GM04504 (cell line): ENCODE results near the gene C9orf57.
"Not testable (repeated sequence)": the region's sequence is repeated elsewhere in the genome, so short reads cannot be mapped to it uniquely, and the experiment has no call there.

Experiments used
- DNase-seq: peaks from one replicate; pipeline ENCODE4 v3.0.0-alpha.2; 2012; ENCODE audit warnings: low read depth

Gene C9orf57

GRCh38 chr9:72060513-72060912 lies at the start of gene C9orf57:
Gene C9orf57 (minus strand): TSS chr9:72060613. CDS start chr9:72059331, 1,282 bp downstream.
- DNase-seq: no peak

DNA sequence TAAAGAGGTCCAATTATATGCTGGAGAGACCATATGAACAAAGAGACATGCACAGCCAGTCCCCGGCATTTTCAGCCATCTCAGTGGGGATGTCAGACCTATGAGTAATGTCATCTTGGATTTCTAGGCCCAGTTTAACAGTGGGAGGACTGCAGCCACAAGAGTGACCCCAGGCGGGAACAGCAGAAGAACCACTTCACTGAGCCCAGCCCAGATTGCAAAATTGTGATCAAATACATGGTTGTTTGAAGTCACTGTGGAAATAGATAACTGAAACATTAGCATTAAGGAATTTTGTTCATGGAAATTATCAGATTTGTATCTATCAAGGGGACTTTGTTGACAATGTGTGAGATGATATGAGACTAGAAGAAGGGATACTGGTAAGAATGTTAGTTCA lies 42.1 kb upstream of the C9orf57 start:
- DNase-seq: no peak

DNA sequence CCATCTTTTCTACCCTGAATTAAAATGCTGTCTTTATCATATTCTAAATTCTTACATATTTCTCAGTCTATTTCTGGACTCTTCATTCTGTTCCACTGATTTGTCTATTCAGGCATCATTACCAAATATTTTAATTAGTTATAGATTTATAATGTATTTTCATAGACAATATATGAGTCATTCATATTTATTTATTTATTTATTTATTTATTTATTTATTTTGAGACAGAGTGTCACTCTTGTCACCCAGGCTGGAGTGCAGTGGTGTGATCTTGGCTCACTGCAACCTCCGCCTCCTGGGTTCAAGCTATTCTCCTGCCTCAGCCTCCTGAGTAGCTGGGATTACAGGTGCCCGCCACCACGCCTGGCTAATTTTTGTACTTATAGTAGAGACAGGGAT lies 35.1 kb upstream of the C9orf57 start:
- DNase-seq: not testable (repeated sequence)

DNA sequence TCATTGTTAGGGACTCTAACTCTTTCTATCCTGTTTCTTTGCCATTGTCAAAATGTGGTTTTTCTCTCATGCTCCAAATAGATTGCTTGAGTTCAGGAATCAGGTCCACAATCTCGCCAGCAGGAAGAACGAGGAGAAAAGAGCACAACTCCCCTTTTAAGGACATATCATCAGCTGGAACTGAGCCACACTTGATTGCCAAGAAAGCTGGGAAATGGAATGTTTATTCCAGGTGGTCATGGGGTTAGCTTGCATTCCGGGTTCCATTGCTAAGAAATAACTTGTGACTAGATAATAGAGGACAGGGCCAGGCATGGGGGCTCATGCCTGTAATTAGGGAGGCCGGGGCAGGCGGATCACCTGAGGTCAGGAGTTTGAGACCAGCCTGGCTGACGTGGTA lies 32.4 kb upstream of the C9orf57 start:
- no peak for DNase-seq

GRCh38 chr9:72089451-72090130 lies 29.2 kb upstream of the C9orf57 start:
- DNase-seq: no peak

GRCh38 chr9:72082536-72082935 lies 22.1 kb upstream of the C9orf57 start:
- DNase-seq: no peak

- DNase-seq: not testable (repeated sequence)
These were observed 14.3 kb upstream of the C9orf57 start for GRCh38 chr9:72074666-72075065.

DNA sequence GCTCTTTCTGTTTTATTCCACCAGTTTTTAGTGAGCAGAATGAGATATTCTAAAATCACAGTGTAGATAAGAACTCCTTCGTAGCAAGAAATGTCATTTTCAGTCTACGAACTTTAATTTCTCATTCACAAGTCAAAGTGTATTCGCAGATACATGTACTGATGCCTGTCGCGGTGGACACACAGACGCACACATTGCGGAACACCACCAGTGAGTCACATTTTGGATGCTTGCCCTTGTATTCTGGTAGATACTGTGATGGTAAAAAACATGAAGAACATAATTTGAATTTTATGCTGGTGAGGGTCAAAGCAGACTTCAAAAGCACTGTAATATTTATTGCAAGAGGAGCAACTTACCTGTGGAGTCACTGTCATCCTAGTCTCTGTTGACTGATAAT lies 4.7 kb upstream of the C9orf57 start:
- DNase-seq: no peak

GRCh38 chr9:72052122-72052521 lies 8.3 kb downstream of the C9orf57 start:
- no peak for DNase-seq

GRCh38 chr9:72048850-72049249 lies 11.6 kb downstream of the C9orf57 start:
- no peak for DNase-seq

GRCh38 chr9:72046630-72047456 lies 13.6 kb downstream of the C9orf57 start:
- DNase-seq: no peak

DNA sequence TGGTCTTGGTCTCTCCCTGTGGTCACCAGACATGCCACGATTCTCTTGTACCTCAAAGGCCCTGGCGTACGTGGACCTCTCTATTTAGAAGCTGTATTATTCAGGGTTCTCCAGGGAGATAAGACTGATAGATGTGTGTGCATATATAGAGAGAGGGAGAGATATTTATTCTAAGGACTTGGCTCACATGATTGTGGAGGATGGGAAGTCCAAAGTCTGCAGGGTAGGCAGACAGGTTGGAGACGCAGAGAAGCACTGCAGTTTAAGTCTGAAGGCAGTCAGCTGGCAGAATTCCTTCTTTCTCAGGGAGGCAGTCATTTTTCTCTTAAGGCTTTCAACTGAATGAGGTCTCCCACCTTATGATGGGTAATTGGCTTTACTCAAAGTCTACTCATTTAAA lies 16.3 kb downstream of the C9orf57 start:
- no peak for DNase-seq

DNA sequence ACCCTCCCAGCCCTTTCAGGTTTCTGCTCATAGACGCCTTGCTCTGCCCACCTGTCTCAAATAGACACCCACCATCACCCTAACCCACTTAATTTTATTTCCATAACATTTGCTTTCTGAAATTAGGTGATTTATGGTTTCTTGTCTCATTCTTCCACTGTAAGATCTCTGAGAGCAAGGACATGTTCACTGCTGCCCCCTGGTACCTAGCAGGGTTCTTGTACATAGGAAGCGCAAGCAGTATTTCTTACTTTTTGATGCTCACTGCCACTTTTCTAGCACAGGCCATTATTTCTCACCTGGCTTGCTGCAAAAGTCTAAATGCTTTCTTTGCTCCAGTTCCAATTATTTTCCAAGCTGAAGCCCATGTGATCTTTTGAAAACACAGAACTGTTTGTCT lies 16.8 kb downstream of the C9orf57 start:
- DNase-seq: no peak

GRCh38 chr9:72042928-72043327 lies 17.5 kb downstream of the C9orf57 start:
- no peak for DNase-seq

DNA sequence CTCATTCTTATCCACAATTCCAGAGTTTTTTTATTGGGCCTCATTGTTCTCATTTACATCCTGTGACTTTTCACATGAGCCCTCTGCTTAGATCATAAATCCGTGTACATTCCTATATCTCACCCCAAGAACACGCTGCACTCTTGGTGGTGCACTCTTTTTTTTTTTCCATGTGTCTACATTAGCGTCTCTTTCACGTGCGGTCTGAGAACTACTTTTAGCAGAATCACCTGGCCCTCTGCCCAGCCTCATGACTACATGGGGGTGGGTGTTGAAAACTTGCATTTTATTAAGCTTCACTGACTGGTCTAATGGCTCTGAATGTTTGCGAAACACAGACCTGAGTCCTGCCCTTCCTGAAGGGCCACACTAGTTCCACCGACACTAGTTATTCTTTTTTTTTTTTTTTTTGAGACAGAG lies 18.6 kb downstream of the C9orf57 start:
- peak; percentile 69 for DNase-seq

DNA sequence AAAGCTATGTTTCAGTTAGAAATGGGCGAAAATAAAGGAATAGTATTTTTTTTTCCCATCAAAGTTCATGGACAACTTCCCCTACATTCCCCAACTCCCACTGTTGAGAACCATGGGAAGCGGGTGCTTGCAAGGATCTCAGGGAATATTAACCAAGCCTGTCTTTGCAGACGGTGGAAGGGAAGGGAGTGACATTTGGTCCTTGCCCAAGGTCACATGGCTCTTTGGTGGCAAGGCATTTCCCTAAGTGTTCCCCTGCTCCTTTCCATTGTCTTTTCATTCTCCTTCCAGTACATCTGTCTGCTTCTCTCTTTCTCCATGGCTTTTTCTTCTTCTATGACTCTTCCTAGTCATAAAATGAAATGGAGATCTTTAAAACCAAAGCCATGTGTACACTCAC lies 19.0 kb downstream of the C9orf57 start:
- DNase-seq: no peak

DNA sequence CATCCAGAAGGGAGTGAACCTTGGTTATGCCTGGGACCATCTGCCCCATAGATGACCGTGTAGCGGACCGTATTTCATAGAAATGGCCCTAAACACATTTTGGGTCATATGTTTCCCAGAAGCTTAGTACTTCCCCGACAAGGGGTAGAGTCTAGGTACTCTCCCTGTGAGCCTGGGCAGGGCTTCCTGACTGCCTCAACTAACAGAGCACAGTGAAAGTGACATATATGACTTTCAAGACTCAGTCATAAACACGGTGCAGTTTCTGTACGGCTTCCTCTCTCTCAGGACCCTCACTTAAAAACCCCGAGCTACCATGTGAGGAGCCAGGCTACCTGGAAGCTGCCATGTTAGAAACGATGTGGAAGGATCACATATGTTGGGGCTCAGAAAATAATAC lies 20.9 kb downstream of the C9orf57 start:
- DNase-seq: no peak

DNA sequence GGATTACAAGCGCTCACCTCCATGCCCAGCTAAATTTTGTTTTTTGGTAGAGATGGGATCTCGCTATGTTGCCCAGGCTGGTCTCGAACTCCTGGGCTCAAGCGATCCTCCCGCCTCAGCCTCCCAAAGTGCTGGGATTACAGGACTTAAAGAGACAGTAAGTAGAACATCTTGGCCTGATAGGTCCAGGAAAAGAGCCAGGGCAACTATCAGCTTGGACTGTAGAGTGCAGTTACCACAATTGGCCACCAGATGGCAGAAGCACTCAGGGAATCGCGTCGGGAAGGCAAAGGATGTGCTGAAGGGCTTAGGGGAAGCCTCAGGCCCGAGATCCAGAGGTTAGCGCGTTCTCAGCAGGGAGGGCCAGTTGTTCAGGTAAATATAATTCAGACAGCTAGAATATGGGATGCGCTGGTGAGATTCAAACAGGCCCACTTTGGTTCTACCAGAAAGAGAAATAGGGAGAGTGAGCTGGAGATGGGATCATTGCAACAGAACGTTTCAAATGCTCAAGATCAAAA lies 21.5 kb downstream of the C9orf57 start:
- DNase-seq: peak; percentile 60

DNA sequence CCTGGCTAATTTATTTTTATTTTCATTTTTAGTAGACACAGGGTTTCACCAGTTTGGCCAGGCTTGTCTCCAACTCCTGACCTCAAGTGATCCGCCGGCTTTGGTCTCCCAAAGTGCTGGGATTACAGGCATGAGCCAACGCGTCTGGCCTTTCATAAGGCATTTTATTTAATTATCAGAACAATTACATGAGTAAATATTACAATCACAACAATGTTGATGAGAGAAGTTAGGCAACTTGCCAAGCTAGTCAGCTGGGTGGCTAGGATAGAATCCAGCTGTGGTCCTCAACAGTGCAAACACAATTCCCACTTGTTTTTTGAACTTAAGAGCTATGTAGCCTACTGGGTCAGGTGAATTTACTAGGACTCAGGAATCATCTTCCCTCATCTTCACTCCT lies 22.0 kb downstream of the C9orf57 start:
- no peak for DNase-seq

GRCh38 chr9:72037571-72037970 lies 22.8 kb downstream of the C9orf57 start:
- DNase-seq: peak; percentile 45

DNA sequence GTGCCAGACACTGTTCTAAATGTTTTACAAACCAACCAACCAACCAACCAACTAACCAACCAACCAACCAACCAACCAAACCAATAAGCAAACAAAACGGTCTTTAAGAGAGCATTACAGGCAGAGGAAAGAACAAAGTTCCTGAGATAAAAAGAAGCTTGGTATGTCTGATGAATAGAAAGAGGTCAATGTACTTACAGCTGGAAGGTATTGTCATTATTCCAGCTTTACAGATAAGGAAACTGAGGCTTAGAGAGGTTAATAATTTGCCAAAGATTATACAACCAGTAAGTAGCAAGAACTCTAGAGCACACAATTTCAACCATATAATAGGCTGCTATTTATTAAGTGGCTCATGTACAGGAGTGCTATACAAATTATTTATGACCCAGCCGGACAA lies 29.6 kb downstream of the C9orf57 start:
- no peak for DNase-seq

- no peak for DNase-seq
These were observed 30.4 kb downstream of the C9orf57 start for GRCh38 chr9:72029986-72030385.

- no peak for DNase-seq
These were observed 34.5 kb downstream of the C9orf57 start for GRCh38 chr9:72025906-72026305.
